ENCODE measurements around the gene FGFR2.

DNA sequence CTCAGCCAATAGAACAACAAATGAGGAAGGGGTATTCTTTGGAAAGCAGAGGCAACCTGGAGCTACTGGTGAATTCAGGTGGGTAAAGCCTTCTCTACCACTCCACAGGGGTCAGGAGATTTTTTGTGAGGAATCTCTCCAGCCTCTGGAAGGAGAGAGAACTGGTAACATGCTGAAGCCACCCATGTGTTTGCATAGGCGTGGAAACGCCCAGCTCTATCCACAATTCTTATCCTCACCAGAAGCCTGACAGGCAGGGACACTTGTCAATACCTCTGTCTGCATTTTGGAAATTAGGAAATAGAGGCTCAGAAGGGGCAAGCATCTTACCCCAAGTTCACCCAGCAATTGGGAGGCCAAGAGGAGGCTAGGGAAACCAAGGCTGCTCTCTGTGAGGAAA, 133.7 kb downstream of the FGFR2 start:
- TF ChIP-seq POLR2AphosphoS5 (IDR thresholded peaks at IDR 0.05; ENCODE audit: borderline replicate concordance, low read depth, low read length) (no peak), FOXP2 (optimal IDR thresholded peaks at IDR 0.05; ENCODE audit: control extremely low read depth, extremely low read length, insufficient read depth) (no peak), EZH2 (IDR thresholded peaks at IDR 0.05) (no peak)

All from SK-N-MC (cell line).